ENCODE data around the gene LCE1D.

Gene LCE1D

DNA sequence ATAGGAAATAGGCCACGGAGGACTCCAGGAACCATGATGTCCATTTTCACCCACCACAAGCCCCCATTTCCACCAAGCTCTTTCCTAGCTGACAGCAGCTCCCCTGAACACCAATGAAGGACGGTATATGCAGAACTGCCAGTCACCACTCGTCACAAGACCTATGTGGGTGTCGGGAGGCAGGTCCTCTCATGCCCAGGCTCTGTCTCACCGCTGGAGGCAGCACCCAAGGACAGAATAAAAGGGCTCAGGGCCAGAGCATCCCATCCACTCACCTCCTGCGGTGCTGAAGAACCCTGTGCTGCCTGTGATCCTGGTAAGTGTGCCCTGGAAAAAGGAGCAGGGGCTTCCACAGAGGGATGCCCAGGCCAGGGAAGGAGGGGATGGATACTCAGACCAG lies 21.6 kb upstream of the LCE1D start, which contains the start of gene LCE1F:
Gene LCE1F, plus strand, starts transcription at position 266 of the 400 bp plus-strand sequence. CDS start 1,232 bp downstream, outside the sequence.
- DNase-seq: no peak
- Histone ChIP-seq H3K4me2 (ENCODE audit: low read length, poor library complexity, severe bottlenecking) (no peak within 1 kb of the TSS), H3K36me3 (ENCODE audit: control insufficient read depth in 1 of 2, insufficient read depth in 2 of 2, low read depth in 1 of 2, low read length in 2 of 2) (no peaks in the 10 kb centered on the region), H4K8ac (ENCODE audit: low read length) (no peak within 1 kb of the TSS), H2AK5ac (ENCODE audit: low read length, severe bottlenecking) (no peak within 1 kb of the TSS), H3K27ac (ENCODE audit: low read length, poor library complexity, severe bottlenecking) (no peak within 1 kb of the TSS), H3K14ac (ENCODE audit: low read length in 2 of 2) (no peak within 1 kb of the TSS), H4K91ac (ENCODE audit: low read length) (no peak within 1 kb of the TSS), H3K4me1 (ENCODE audit: control insufficient read depth, insufficient read depth, low read depth, low read length) (no peaks in the 10 kb centered on the region), H3K9me3 (ENCODE audit: control insufficient read depth, low read length) (no peaks in the 10 kb centered on the region), H2BK5ac (ENCODE audit: low read depth, low read length, poor library complexity, severe bottlenecking) (no peak within 1 kb of the TSS), H3K4ac (ENCODE audit: low read depth in 1 of 2, low read length in 2 of 2) (no peak within 1 kb of the TSS), H2AFZ (ENCODE audit: low read depth, low read length) (no peak within 1 kb of the TSS), H2BK15ac (ENCODE audit: low read depth, poor library complexity, severe bottlenecking) (no peak within 1 kb of the TSS), H3K9ac (ENCODE audit: low read length) (no peak within 1 kb of the TSS), H2BK12ac (ENCODE audit: low read length in 2 of 2) (no peak within 1 kb of the TSS), H3K23ac (ENCODE audit: low read length in 2 of 2) (no peak within 1 kb of the TSS), H3K4me3 (ENCODE audit: insufficient read depth in 1 of 2, low read depth in 1 of 2, low read length in 2 of 2) (no peak within 1 kb of the TSS), H3K18ac (ENCODE audit: low read depth in 1 of 2, low read length in 2 of 2) (no peak within 1 kb of the TSS), H3K79me1 (replicated peaks; ENCODE audit: low read length, poor library complexity, severe bottlenecking) (no peaks in the 10 kb centered on the region), H3K27me3 (ENCODE audit: control insufficient read depth in 1 of 2, insufficient read depth in 1 of 2, low read length in 2 of 2) (no peaks in the 10 kb centered on the region), H2BK120ac (ENCODE audit: low read depth, low read length) (no peak within 1 kb of the TSS)
- 26% methylated on average over 6 of the region's 6 CpGs for WGBS

GRCh38 chr1:152776361-152776760 lies 20.2 kb upstream of the LCE1D start:
- H3K27me3 ChIP-seq (ENCODE audit: control insufficient read depth in 1 of 2, insufficient read depth in 1 of 2, low read length in 2 of 2): no peaks in the 10 kb centered on the region
- no peak overlapping the region for H3K4me3 ChIP-seq (ENCODE audit: insufficient read depth in 1 of 2, low read depth in 1 of 2, low read length in 2 of 2)
- H2BK5ac ChIP-seq (ENCODE audit: low read depth, low read length, poor library complexity, severe bottlenecking): no peak overlapping the region
- H4K91ac ChIP-seq (ENCODE audit: low read length): no peak overlapping the region
- H3K36me3 ChIP-seq (ENCODE audit: control insufficient read depth in 1 of 2, insufficient read depth in 2 of 2, low read depth in 1 of 2, low read length in 2 of 2): no peaks in the 10 kb centered on the region
- H2BK12ac ChIP-seq (ENCODE audit: low read length in 2 of 2): no peak overlapping the region
- no peak overlapping the region for H3K23ac ChIP-seq (ENCODE audit: low read length in 2 of 2)
- no peak overlapping the region for H3K27ac ChIP-seq (ENCODE audit: low read length, poor library complexity, severe bottlenecking)
- no peak overlapping the region for H3K18ac ChIP-seq (ENCODE audit: low read depth in 1 of 2, low read length in 2 of 2)
- no peak overlapping the region for H2AFZ ChIP-seq (ENCODE audit: low read depth, low read length)
- H3K9me3 ChIP-seq (ENCODE audit: control insufficient read depth, low read length): no peaks in the 10 kb centered on the region
- 77% methylated on average over 11 of the region's 11 CpGs for WGBS
- no peak for DNase-seq
- H3K4ac ChIP-seq (ENCODE audit: low read depth in 1 of 2, low read length in 2 of 2): no peak overlapping the region
- H3K79me1 ChIP-seq (replicated peaks; ENCODE audit: low read length, poor library complexity, severe bottlenecking): no peaks in the 10 kb centered on the region
- no peak overlapping the region for H3K4me2 ChIP-seq (ENCODE audit: low read length, poor library complexity, severe bottlenecking)
- H4K8ac ChIP-seq (ENCODE audit: low read length): no peak overlapping the region
- no peak overlapping the region for H2BK120ac ChIP-seq (ENCODE audit: low read depth, low read length)
- H3K4me1 ChIP-seq (ENCODE audit: control insufficient read depth, insufficient read depth, low read depth, low read length): no peaks in the 10 kb centered on the region
- H2AK5ac ChIP-seq (ENCODE audit: low read length, severe bottlenecking): no peak overlapping the region
- H3K9ac ChIP-seq (ENCODE audit: low read length): no peak overlapping the region
- H2BK15ac ChIP-seq (ENCODE audit: low read depth, poor library complexity, severe bottlenecking): no peak overlapping the region
- no peak overlapping the region for H3K14ac ChIP-seq (ENCODE audit: low read length in 2 of 2)

DNA sequence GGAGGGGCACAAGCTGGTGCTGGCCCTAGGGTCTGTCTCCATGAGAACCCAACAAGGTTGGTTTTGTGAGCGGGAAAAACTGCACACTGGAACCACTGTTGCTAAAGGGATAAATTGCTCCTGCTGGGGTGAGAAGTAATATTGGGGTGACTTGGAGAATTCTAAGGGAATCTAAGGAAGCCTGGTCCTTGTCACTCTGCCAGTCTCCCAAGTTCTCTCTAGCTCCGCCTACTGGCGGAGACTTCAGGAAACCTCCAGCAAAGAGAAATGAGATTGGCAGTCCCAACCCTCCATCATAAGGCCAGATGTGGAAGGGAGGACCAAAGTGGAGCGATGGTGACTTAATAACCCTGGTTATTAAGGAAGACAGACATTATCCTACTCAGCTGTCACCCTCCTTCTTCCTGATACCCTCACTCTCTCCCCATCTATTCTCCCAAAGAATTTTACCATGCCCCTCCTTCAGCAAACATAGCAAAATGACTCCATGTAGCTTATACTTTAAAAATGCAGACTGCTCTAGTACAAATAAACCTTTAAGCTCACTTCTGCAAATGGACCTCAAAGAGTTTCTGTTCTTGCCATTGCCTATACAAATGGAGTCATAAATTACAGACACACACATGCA lies 18.9 kb upstream of the LCE1D start:
- no peak overlapping the region for H2AK5ac ChIP-seq (ENCODE audit: low read length, severe bottlenecking)
- H2AFZ ChIP-seq (ENCODE audit: low read depth, low read length): no peak overlapping the region
- no peaks in the 10 kb centered on the region for H3K9me3 ChIP-seq (ENCODE audit: control insufficient read depth, low read length)
- H3K4me3 ChIP-seq (ENCODE audit: insufficient read depth in 1 of 2, low read depth in 1 of 2, low read length in 2 of 2): no peak overlapping the region
- no peaks in the 10 kb centered on the region for H3K79me1 ChIP-seq (replicated peaks; ENCODE audit: low read length, poor library complexity, severe bottlenecking)
- H2BK12ac ChIP-seq (ENCODE audit: low read length in 2 of 2): no peak overlapping the region
- H2BK120ac ChIP-seq (ENCODE audit: low read depth, low read length): no peak overlapping the region
- 68% methylated on average over 4 of the region's 4 CpGs for WGBS
- H3K27ac ChIP-seq (ENCODE audit: low read length, poor library complexity, severe bottlenecking): no peak overlapping the region
- H2BK15ac ChIP-seq (ENCODE audit: low read depth, poor library complexity, severe bottlenecking): no peak overlapping the region
- H3K18ac ChIP-seq (ENCODE audit: low read depth in 1 of 2, low read length in 2 of 2): no peak overlapping the region
- H3K4me1 ChIP-seq (ENCODE audit: control insufficient read depth, insufficient read depth, low read depth, low read length): no peaks in the 10 kb centered on the region
- H2BK5ac ChIP-seq (ENCODE audit: low read depth, low read length, poor library complexity, severe bottlenecking): no peak overlapping the region
- H4K8ac ChIP-seq (ENCODE audit: low read length): no peak overlapping the region
- H3K14ac ChIP-seq (ENCODE audit: low read length in 2 of 2): no peak overlapping the region
- H3K27me3 ChIP-seq (ENCODE audit: control insufficient read depth in 1 of 2, insufficient read depth in 1 of 2, low read length in 2 of 2): no peaks in the 10 kb centered on the region
- H3K23ac ChIP-seq (ENCODE audit: low read length in 2 of 2): no peak overlapping the region
- H3K9ac ChIP-seq (ENCODE audit: low read length): no peak overlapping the region
- DNase-seq: no peak
- H3K4ac ChIP-seq (ENCODE audit: low read depth in 1 of 2, low read length in 2 of 2): no peak overlapping the region
- no peak overlapping the region for H4K91ac ChIP-seq (ENCODE audit: low read length)
- no peaks in the 10 kb centered on the region for H3K36me3 ChIP-seq (ENCODE audit: control insufficient read depth in 1 of 2, insufficient read depth in 2 of 2, low read depth in 1 of 2, low read length in 2 of 2)
- no peak overlapping the region for H3K4me2 ChIP-seq (ENCODE audit: low read length, poor library complexity, severe bottlenecking)

DNA sequence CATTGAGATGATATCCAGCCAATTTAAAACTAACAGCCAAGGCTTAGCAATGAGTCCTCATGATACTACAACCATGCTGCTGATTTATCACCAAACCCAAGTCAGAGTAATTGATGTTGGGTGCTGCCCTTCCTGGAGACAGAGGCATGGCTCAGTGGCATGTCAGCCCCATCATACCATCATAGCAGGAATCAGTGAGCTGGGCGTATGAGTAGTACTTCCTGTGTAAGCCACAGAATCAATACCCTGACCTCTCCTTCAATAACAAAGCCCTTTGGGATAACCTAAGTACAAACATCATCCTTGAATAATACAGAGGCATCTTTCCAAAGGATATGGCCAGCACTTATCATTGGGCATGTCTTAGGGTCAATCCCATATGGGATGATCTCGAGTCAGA lies 13.4 kb upstream of the LCE1D start:
- DNase-seq: no peak
- Histone ChIP-seq H2AK5ac (ENCODE audit: low read length, severe bottlenecking) (no peak overlapping the region), H3K9me3 (ENCODE audit: control insufficient read depth, low read length) (no peaks in the 10 kb centered on the region), H2BK15ac (ENCODE audit: low read depth, poor library complexity, severe bottlenecking) (no peak overlapping the region), H3K4ac (ENCODE audit: low read depth in 1 of 2, low read length in 2 of 2) (no peak overlapping the region), H2BK12ac (ENCODE audit: low read length in 2 of 2) (no peak overlapping the region), H4K8ac (ENCODE audit: low read length) (no peak overlapping the region), H3K18ac (ENCODE audit: low read depth in 1 of 2, low read length in 2 of 2) (no peak overlapping the region), H3K9ac (ENCODE audit: low read length) (no peak overlapping the region), H3K4me3 (ENCODE audit: insufficient read depth in 1 of 2, low read depth in 1 of 2, low read length in 2 of 2) (no peak overlapping the region), H2AFZ (ENCODE audit: low read depth, low read length) (no peak overlapping the region), H3K27ac (ENCODE audit: low read length, poor library complexity, severe bottlenecking) (no peak overlapping the region), H2BK120ac (ENCODE audit: low read depth, low read length) (no peak overlapping the region), H2BK5ac (ENCODE audit: low read depth, low read length, poor library complexity, severe bottlenecking) (no peak overlapping the region), H3K23ac (ENCODE audit: low read length in 2 of 2) (no peak overlapping the region), H3K36me3 (ENCODE audit: control insufficient read depth in 1 of 2, insufficient read depth in 2 of 2, low read depth in 1 of 2, low read length in 2 of 2) (no peaks in the 10 kb centered on the region), H3K4me1 (ENCODE audit: control insufficient read depth, insufficient read depth, low read depth, low read length) (no peaks in the 10 kb centered on the region), H3K4me2 (ENCODE audit: low read length, poor library complexity, severe bottlenecking) (no peak overlapping the region), H3K27me3 (ENCODE audit: control insufficient read depth in 1 of 2, insufficient read depth in 1 of 2, low read length in 2 of 2) (no peaks in the 10 kb centered on the region), H3K79me1 (replicated peaks; ENCODE audit: low read length, poor library complexity, severe bottlenecking) (no peaks in the 10 kb centered on the region), H4K91ac (ENCODE audit: low read length) (no peak overlapping the region), H3K14ac (ENCODE audit: low read length in 2 of 2) (no peak overlapping the region)
- 58% methylated on average over 2 of the region's 2 CpGs for WGBS
